Mesodermal cell (in vitro differentiated cells): ENCODE results near the gene MEAF6.
"Not testable (repeated sequence)": the region's sequence is repeated elsewhere in the genome, so short reads cannot be mapped to it uniquely, and the experiment has no call there.

Experiments
- H3K27ac ChIP-seq: 2 replicates; pipeline ENCODE4 v1.7.0; 2013; ENCODE audit warnings: mild to moderate bottlenecking, low read depth, low read length, moderate library complexity; ENCODE audit not compliant: severe bottlenecking
- H3K36me3 ChIP-seq: 2 replicates; pipeline ENCODE4 v1.7.1; 2013; ENCODE audit warnings: mild to moderate bottlenecking, low read length, moderate library complexity; ENCODE audit not compliant: control insufficient read depth, insufficient read depth
- H3K4me1 ChIP-seq: one replicate; pipeline ENCODE4 v1.7.1; 2013; ENCODE audit warnings: mild to moderate bottlenecking, low read length; ENCODE audit not compliant: insufficient read depth, control insufficient read depth, poor library complexity, severe bottlenecking
- H3K4me3 ChIP-seq: 2 replicates; pipeline ENCODE4 v1.7.0; 2013; ENCODE audit warnings: low read length, control low read depth, mild to moderate bottlenecking; ENCODE audit not compliant: insufficient read depth, poor library complexity, severe bottlenecking; ENCODE audit errors: extremely low read depth
- H3K9me3 ChIP-seq: 2 replicates; pipeline ENCODE4 v1.7.1; 2013; ENCODE audit warnings: mild to moderate bottlenecking, low read length, moderate library complexity; ENCODE audit not compliant: control insufficient read depth
- WGBS, 2 experiments: methylation state at CpG; one replicate each; pipeline ENCODE4 v1.1.5; 2013; ENCODE audit warnings: missing lambda C conversion rate in 2 of 2; ENCODE audit not compliant: insufficient coverage in 2 of 2; 5-methylcytosine and 5-hydroxymethylcytosine counted together

Gene MEAF6

GRCh38 chr1:37529888-37530287 lies 15.3 kb upstream of the MEAF6 start:
- not testable (repeated sequence) for H3K27ac ChIP-seq, H3K4me3 ChIP-seq, H3K4me1 ChIP-seq, H3K36me3 ChIP-seq, H3K9me3 ChIP-seq
- 100% methylated on average over 1 of the region's 1 CpG; no CpG with 5 or more reads in 1 of the 2 experiments for WGBS, 2 experiments

DNA sequence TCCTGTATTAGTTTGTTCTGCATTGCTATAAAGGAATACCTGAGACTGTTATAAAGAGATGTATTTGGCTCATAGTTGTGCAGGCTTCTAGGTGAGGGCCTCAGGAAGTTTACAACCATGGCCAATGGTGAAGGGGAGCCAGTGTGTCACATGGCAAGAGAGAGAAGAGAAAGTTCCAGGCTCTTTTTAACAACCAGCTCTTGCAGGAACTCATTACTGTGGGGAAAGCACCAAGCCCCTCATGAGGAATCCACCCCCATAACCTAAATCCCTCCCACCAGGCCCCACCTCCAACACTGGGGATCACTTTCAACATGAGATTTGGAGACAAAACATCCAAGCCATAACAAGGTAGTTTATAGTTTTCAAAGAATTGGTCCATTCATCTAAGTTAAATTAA lies 5.0 kb upstream of the MEAF6 start:
- Histone ChIP-seq H3K4me3 (no peak overlapping the region), H3K36me3 (no peaks in the 10 kb centered on the region), H3K9me3 (no peaks in the 10 kb centered on the region), H3K4me1 (peaks cover 3% of the 10 kb centered on the region), H3K27ac (no peak overlapping the region)

GRCh38 chr1:37518929-37519328 lies 4.4 kb upstream of the MEAF6 start:
- H3K27ac ChIP-seq, H3K4me1 ChIP-seq, H3K9me3 ChIP-seq, H3K4me3 ChIP-seq, H3K36me3 ChIP-seq: not testable (repeated sequence)
- WGBS, 2 experiments, result 76 to 78% methylated on average over 11 to 13 of the region's 15 CpGs

- H3K4me1 ChIP-seq, H3K4me3 ChIP-seq, H3K27ac ChIP-seq, H3K9me3 ChIP-seq, H3K36me3 ChIP-seq: not testable (repeated sequence)
- no CpG with 5 or more reads among the region's 31 CpGs for WGBS, 2 experiments
These were observed 3.7 kb upstream of the MEAF6 start for GRCh38 chr1:37518241-37518640.

DNA sequence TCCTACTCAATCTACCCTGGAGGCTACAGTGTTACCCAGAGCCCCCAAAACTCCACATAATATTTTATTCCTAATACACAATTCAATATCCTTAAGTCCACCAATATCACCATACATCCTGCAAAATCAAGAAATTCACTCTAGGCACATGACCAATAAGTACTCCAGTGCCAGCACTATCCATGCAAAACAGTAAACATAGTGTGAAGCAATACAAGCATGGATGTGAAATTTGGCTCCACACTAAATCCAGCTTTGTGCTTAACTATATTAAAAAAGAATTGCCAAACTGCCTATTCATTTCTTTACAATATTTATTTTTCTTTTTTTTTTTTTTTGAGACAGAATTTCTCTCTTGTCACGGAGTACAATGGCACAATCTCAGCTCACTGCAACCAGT lies 3.0 kb upstream of the MEAF6 start:
- 83 to 88% methylated on average over 1 of the region's 1 CpG for WGBS, 2 experiments
- Histone ChIP-seq H3K36me3 (peaks cover 9% of the 10 kb centered on the region), H3K27ac (no peak overlapping the region), H3K9me3 (no peaks in the 10 kb centered on the region), H3K4me1 (peaks cover 5% of the 10 kb centered on the region), H3K4me3 (no peak overlapping the region)

DNA sequence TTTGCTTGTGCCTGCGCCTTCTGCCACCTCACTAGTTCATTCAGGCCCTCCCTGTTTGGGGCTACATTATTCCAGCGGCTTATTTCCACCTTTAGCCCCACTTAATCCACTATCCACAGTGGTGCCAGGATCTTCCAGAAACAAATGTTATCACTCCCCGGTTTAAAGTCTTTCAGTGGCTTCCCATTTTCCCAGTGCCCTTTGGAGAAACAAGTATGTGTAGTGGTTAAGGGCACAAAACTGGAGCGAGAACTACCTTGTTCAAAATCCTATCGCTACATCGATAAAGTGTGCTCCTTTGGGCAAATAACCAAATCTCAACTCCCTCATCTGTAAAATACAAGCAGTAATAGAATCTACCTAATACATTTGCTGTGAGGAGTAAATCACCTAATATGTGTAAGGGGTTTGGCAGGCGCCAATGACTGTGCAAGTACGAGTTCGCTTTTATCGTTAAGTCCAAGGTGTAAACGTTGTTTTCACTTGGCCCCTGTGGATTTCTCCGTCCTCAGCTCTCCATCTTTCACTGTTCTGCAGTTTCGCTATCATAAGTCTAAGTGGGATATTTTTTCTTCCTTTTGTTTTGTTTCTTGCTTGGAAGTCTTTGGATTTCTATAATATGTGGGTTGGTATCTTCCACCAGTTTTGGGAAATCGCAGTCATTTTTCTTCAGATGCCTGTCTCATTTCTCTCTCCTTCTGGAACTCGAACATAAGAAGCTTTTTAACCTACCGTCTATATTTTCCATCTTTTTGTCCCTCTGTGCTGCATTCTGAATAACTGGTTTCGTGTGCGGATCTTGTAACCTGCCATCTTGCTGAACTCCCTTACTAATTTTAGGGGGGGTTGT lies 844 bp upstream of the MEAF6 start:
- 64 to 80% methylated on average over 5 to 11 of the region's 18 CpGs for WGBS, 2 experiments
- peak overlapping the region; percentile 79 for H3K27ac ChIP-seq
- peaks cover 5% of the 10 kb centered on the region for H3K4me1 ChIP-seq
- peaks cover 28% of the 10 kb centered on the region for H3K36me3 ChIP-seq
- H3K4me3 ChIP-seq, result peak overlapping the region; percentile 84
- no peaks in the 10 kb centered on the region for H3K9me3 ChIP-seq

GRCh38 chr1:37513795-37514349 lies 694 bp downstream of the MEAF6 start:
- 4 to 6% methylated on average over 19 to 23 of the region's 26 CpGs for WGBS, 2 experiments
- H3K36me3 ChIP-seq, result peaks cover 35% of the 10 kb centered on the region
- H3K9me3 ChIP-seq, result no peaks in the 10 kb centered on the region
- H3K4me3 ChIP-seq, result peak overlapping the region; percentile 84
- peaks cover 5% of the 10 kb centered on the region for H3K4me1 ChIP-seq
- peak overlapping the region; percentile 79 for H3K27ac ChIP-seq

DNA sequence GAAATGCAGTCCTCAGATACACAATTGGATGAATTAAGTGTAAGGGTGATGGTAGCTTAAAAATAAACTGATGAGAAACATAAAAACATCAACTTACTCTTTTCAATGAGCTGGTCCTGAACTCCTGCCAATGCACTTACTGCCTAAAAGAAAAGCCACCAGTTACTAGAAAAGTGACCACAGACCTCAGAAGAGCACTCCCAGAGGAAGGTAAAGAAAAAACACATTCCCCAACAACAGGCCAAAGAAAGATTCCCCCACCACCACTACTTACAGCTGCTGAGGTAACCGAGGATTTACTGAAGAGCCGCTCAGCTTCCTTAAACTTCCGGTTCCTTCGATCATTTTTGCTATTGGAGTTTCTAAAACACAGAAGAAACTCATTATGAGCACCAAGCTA lies 5.4 kb downstream of the MEAF6 start:
- H3K4me3 ChIP-seq, result no peak overlapping the region
- no peaks in the 10 kb centered on the region for H3K9me3 ChIP-seq
- no peak overlapping the region for H3K27ac ChIP-seq
- peaks cover 2% of the 10 kb centered on the region for H3K4me1 ChIP-seq
- peaks cover 77% of the 10 kb centered on the region for H3K36me3 ChIP-seq
- WGBS, 2 experiments, result 87 to 100% methylated on average over 4 of the region's 4 CpGs

GRCh38 chr1:37506740-37507139 lies 7.8 kb downstream of the MEAF6 start:
- Histone ChIP-seq H3K4me1 (no peaks in the 10 kb centered on the region), H3K27ac (no peak overlapping the region), H3K9me3 (no peaks in the 10 kb centered on the region), H3K4me3 (no peak overlapping the region), H3K36me3 (peaks cover 77% of the 10 kb centered on the region)
- WGBS, 2 experiments, result 90 to 95% methylated on average over 2 of the region's 2 CpGs

DNA sequence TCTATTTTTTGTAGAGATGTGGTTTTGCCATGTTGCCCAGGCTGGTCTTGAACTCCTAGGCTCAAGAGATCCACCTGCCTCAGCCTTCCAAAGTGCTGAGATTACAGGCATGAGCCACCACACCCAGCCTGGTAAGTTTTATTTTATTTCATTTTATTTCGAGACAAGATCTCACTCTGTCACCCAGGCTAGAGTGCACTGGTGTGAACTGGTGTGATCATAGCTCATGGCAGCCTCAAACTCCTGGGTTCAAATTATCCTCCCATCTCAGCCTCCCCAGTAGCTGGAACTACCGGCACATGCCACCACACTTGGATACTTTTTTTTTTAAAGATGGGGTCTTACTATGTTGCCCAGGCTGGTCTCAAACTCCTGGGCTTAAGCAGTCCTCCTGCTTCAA lies 11.8 kb downstream of the MEAF6 start:
- H3K9me3 ChIP-seq, H3K27ac ChIP-seq, H3K4me3 ChIP-seq, H3K4me1 ChIP-seq: not testable (repeated sequence)
- WGBS, 2 experiments, result no CpG with 5 or more reads among the region's 2 CpGs
- H3K36me3 ChIP-seq, result peaks cover 74% of the 10 kb centered on the region

DNA sequence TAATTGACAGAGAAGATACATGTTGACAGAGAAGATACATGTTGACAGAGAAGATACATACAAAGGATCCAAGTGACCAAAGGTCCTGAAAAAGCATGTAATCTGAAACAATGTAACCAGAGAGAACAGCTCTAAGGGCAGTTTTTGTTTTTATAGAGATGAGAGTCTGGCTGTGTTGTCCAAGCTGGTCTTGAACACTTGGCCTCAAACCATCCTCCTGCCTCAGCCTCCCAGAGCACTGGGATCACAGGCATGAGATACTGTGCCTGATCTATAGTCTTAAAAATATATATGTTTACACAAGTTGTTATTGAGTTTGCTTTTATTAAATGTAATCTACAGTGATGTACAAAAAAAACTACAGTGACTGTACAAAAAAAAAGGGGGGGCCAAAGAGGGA lies 12.5 kb downstream of the MEAF6 start:
- peaks cover 68% of the 10 kb centered on the region for H3K36me3 ChIP-seq
- no peaks in the 10 kb centered on the region for H3K4me1 ChIP-seq
- no peak overlapping the region for H3K4me3 ChIP-seq
- no peak overlapping the region for H3K27ac ChIP-seq
- no peaks in the 10 kb centered on the region for H3K9me3 ChIP-seq
